ENCODE data around the gene RETREG1. TPM values are rescaled to one million over a fixed set of nuclear protein-coding genes. Genes with fewer than 3 reads are reported as not detected.

The RETREG1 gene
- total RNA-seq, 1 experiment from 2014 or later, result 3.4 TPM

DNA sequence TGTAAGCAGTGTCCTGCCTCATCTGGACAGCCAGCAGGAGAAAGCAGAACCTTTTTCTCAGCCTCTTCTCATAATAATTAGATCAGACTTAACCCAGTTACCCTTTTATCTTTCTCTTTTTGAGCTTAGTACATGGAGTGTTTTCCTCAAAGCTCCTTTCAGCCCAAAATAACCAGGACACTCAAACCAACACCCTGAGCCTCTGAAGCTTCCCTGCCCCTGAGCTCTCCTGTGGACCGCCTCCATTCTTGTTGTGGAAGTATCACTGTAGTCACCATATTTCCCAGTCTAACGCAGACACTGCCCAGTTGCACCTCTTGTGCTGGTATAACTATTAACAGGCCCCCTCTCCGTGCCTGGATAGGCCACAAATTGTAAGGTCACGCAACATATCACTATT, 97.4 kb downstream of the RETREG1 start:
- Histone ChIP-seq H3K27me3 (ENCODE audit: insufficient read depth, low read length) (no peaks in the 10 kb centered on the region), H2BK15ac (ENCODE audit: low read depth, low read length) (no peak overlapping the region), H3K56ac (ENCODE audit: insufficient read length, low read depth, low read length) (no peak overlapping the region), H3K9ac (ENCODE audit: extremely low read depth, insufficient read length, low read length) (no peak overlapping the region), H4K20me1 (ENCODE audit: control insufficient read depth, insufficient read depth, insufficient read length) (no peaks in the 10 kb centered on the region), H2BK120ac (ENCODE audit: low read depth, low read length, poor library complexity, severe bottlenecking) (no peak overlapping the region), H4K5ac (ENCODE audit: insufficient read length, low read depth, low read length) (no peak overlapping the region), H2BK20ac (ENCODE audit: low read depth, low read length, poor library complexity, severe bottlenecking) (no peak overlapping the region), H3K79me1 (ENCODE audit: insufficient read depth, low read depth, low read length, poor library complexity, severe bottlenecking) (no peaks in the 10 kb centered on the region), H2AK5ac (ENCODE audit: insufficient read length, low read length) (no peak overlapping the region), H3K27ac (ENCODE audit: insufficient read length, low read depth, low read length) (no peak overlapping the region), H4K91ac (ENCODE audit: insufficient read length, low read depth, low read length) (no peak overlapping the region), H3K4ac (ENCODE audit: low read depth, low read length) (no peak overlapping the region), H2BK12ac (ENCODE audit: insufficient read length, low read depth, low read length) (no peak overlapping the region), H3T11ph (ENCODE audit: low read length) (no peak overlapping the region), H2BK5ac (ENCODE audit: insufficient read length, low read length) (no peak overlapping the region), H3K23me2 (ENCODE audit: insufficient read length, low read depth, low read length, poor library complexity, severe bottlenecking) (no peaks in the 10 kb centered on the region), H3K14ac (ENCODE audit: insufficient read depth, low read length) (no peak overlapping the region), H3K4me1 (ENCODE audit: insufficient read depth, low read length) (no peaks in the 10 kb centered on the region), H2AFZ (ENCODE audit: low read length) (no peak overlapping the region), H3K18ac (ENCODE audit: insufficient read length, low read depth, low read length) (no peak overlapping the region), H4K8ac (replicated peaks; ENCODE audit: insufficient read length, low read depth, low read length) (no peak overlapping the region), H3K79me2 (ENCODE audit: insufficient read depth, low read length) (no peaks in the 10 kb centered on the region), H3K23ac (ENCODE audit: insufficient read length, low read depth, low read length) (no peak overlapping the region), H3K4me2 (ENCODE audit: insufficient read depth, insufficient read length, low read length) (no peak overlapping the region), H3K9me3 (ENCODE audit: control insufficient read depth, low read depth, low read length) (no peaks in the 10 kb centered on the region)
- DNase-seq, result no peak
- Mint-ChIP-seq H3K27me3 (ENCODE audit: low read depth) (peaks cover 6% of the 10 kb centered on the region), H3K9me3 (no peaks in the 10 kb centered on the region), H3K4me3 (no peak overlapping the region), H3K36me3 (ENCODE audit: insufficient read depth in 1 of 3, low read depth in 3 of 3) (no peaks in the 10 kb centered on the region), H3K27ac (peak overlapping the region in 1 of 3 experiments; percentile 1; a peak in 2 of 7 replicates), H3K4me1 (no peaks in the 10 kb centered on the region)
- no CpG with 5 or more reads among the region's 4 CpGs for WGBS (ENCODE audit: extremely low coverage, insufficient read length, low lambda C conversion rate)
- TF ChIP-seq, protein P1, sequence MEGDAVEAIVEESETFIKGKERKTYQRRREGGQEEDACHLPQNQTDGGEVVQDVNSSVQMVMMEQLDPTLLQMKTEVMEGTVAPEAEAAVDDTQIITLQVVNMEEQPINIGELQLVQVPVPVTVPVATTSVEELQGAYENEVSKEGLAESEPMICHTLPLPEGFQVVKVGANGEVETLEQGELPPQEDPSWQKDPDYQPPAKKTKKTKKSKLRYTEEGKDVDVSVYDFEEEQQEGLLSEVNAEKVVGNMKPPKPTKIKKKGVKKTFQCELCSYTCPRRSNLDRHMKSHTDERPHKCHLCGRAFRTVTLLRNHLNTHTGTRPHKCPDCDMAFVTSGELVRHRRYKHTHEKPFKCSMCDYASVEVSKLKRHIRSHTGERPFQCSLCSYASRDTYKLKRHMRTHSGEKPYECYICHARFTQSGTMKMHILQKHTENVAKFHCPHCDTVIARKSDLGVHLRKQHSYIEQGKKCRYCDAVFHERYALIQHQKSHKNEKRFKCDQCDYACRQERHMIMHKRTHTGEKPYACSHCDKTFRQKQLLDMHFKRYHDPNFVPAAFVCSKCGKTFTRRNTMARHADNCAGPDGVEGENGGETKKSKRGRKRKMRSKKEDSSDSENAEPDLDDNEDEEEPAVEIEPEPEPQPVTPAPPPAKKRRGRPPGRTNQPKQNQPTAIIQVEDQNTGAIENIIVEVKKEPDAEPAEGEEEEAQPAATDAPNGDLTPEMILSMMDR (conservative IDR thresholded peaks at IDR 0.05), result no peak
